ENCODE measurements around the gene SYT7.

Gene SYT7

DNA sequence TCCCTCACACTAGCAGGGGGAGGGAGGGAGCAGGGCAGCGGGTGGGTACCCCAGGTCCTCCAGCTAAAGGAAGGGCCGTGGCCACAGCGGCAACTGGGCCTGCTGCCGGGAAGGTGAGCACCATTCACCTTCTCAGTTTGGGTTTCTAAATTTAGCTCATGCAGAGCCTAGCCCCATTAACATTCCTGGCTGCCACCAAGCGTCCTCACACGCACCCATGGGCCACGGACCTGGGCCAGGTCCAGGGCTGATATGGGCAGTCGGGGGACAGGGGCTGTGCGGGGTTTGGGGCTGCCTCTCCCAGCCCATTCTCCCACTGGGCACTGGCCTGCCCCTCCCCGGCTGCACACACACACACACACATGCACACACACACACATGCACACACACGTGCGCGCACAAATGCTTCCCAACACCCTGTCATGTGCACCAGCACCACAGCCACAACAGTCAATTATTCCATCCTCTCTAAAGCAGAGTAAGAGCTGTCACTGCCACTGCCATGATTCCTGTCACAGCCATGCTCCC is 28.7 kb downstream of the SYT7 start:
- DNase-seq: no peak

DNA sequence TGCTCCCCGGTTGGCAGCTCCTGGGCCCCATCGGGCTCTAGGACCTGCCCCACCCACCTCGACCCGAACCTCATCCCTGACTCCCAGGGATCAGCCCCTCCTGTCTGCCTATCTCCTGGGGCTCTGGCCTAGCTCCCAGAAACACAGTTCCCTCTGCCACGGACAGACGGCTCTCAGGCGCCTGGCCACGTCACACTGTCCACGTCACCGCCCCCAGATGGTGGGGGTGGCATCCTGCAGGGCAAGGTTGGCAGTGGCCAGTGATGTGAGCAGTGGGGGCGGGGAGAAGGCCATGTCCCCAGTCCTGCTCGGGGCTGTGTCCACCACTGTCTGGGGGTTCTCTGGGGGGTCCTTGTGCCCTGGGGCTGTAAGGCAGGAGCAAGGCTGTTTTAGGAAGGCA is 29.2 kb downstream of the SYT7 start:
- no peak for DNase-seq

DNA sequence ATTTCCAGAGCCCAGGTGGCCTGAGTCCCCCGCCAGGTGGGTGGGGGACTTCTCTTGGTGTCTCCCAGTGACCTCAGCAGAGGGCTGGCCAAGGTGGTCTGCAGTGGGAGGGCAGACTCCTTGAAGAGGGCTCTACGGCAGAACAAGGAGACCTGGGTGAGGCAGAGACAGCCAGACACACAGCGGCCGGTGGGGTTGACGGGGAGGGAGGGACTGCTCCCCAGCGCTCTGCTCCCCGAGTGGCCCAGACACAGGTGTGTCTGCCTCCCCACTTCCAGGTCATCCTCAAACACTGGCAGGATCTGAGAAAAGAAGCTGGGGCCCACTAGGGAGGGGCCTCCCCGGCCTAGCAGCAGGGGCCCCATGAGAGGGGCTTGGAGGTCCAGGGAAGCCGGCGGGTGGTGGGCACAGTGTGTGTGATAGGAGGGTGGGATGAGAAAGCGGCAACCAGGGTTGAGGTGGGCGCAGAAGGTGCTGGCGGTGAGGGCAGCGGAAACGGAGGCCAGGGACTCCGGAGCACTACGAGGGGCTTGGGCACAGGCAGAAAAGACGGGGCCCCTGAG is 30.1 kb downstream of the SYT7 start:
- DNase-seq: no peak

DNA sequence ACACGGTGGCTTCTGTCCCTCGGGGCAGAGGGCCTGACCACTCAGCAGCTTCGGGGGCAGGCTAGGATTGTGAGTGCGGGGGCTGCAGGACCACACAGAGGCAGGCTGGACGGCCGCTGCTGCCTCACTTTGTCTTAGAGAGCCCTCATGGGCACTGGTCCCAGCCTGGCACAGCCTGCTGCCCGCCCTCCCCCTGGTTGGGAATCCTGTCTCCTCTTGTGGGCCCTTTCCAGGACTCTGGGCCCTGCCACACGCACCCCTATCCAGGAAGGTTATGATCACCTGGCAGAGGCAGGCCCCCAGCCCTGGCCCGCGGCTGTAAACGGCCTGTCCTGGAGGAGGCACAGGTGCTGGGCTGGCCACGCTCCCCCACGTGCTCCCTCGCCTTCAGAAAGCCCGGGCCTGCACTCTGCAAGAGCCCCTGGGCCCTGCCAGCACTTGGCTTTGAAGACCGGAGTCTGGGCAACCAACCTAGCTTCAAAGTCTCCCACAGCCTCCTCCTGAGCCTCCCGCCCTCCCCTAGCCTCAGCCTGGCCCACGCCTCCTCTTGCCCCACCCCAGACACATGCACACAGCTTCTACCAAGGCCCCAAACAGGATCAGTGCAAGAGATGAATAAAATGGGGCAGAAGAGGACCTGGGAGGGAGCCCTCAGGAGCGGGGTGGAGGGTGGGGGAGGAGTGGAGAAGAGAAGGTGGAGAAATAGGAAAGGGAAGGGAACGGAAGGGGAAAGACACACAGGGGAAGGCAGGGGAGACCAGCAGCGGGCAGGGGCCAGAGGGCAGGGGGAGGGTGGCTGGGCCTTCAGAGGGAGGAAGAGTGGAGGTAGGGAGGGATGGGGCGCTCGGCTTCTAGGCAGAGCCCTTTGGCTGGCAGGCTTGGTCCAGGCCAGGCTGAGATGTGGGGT is 31.0 kb downstream of the SYT7 start:
- no peak for DNase-seq

DNA sequence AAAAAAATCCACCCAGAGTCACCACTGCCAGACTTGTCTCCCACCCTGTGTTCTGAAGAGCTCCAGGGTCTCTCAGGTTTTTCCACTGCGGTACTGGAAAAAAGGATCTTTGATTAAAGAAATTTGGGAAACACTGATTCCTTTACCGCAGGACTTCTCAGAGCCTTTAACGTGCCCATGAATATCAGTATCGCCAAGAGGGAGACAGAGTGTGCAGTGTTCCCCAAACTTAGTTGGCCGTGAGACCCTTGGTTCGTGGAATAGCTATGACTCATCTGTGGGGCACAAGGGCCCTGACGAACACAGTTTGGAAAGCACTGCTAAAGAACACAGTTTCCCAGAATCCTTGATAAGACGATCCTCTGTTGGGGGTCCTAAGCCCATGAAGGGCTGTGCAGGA is 31.7 kb downstream of the SYT7 start:
- DNase-seq: no peak

DNA sequence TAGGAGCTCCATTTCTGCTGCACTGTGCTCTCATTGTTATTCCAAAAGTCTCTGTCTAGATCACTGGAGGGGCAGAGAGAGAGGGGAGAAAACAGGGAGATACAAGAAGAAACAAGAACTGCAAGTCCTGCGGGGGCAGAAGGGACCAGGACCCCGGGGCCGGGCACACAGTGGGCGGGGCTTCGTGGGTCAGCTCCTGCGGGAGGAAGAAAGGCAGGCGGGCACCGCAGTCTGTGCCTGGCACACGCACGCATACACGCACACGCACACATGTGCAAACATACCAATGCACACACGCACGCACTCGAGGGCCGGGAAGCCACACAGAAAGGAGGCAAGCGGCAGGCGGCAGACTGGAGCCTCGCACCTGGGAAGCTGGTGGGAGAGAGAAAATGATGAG is 33.6 kb downstream of the SYT7 start:
- no peak for DNase-seq

DNA sequence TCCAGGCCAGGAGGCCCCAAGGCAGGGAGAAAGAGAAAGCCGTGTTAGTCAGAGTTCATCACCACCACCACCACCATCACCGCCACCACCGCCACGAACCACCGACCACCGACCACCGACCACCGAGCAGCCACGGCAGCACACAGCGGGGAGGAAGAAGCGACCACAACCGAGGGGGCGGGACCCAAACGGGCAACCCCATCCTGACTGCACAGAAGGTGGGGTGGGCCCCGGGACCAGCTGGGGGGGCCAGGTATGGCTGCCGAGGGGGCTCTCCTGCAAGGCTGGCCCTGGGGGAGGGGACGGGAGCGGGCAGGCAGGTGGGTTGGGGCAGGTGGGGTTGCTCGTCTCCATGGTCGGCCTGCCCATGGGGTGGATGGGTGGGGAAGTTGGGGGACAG is 34.2 kb downstream of the SYT7 start:
- DNase-seq: no peak

DNA sequence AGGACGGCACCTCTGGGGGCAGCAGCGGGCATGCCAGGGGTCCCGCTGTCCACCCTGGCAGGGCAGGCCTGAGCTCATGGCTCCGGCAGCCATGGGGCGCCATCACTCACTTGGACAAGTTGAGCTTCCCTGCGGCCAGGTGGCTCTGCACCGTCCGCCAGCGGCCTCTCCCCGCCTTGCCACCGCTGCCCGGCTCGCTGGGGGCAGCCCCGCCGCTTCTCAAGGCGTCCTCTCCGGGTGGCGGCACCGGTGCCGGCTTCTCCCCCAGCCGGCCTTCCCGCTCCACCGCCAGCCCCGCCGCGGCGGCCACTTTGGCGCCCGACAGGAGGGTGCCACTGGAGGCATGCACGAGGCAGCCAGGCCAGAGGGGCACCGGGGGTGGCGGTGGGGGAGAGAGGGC is 35.0 kb downstream of the SYT7 start:
- DNase-seq: no peak

DNA sequence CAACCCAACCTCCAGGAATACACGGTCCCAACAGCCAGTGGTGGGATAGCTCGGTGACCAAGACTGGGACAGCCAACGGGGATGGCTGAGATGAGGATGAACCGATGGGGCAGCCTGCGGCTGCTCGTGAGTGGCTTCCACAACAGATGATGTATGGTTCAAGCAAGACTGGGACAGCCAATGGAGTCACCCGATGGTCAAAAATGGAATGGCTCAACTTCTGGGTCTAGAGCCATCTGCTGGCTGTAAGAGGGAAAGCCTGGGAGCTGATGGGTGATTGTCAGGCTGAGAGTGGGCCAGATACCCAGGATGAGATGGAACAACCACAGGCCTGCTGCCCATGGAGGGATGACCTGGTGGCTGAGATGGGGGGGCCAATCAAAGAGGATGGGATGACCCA is 35.5 kb downstream of the SYT7 start:
- DNase-seq: no peak

DNA sequence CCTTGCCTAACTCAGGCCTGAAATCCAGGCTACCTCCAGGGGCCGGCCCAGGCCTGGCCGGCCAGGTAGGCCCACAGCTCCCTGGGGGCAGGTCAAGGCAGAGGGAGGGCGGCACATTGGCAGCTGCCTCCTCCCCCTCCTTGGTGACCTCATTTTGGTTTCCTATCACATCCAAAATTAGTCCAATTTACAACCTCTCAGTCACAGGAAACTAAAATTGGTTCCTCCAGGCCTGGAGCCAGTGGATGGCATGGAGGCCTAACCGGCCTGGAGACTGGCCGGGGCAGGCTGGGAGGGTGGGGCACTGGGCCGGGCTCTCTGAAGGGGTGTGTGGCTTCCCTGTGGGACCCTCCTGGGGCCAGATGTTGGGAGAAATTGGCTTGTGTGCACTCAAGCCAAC is 36.4 kb downstream of the SYT7 start:
- DNase-seq: no peak

DNA sequence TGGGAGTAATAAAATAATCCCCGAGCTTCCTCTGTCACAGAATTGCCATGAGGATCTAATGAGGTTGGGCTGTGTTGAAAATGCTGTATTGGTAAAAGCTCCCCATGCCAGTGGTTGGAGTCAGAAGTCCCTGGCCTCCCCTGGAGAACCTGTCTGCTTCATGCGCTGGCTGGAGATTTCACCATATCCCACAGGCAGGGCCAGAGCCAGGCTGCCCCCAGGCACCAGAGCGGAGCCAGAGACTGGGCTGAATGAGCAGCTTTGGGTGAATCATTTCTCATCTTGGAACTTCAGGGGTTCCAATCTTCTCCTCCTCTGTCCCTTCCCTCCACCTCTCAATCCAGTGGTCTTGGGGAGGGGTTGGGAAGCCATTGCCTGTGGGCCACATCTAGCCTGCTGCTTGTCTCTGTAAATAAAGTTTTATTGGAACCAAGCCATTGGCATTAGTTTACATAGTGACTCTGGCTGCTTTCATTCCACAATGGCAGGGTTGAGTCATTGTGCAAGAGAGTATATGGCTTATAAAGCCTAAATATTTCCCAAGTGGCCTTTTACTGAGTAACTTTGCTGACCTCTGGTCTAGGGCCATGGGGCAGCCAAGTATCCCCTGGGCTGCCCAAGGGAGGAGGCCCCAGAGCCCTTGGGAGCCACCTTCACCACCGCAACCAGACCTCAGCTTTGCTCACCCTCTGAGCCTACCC is 37.1 kb downstream of the SYT7 start:
- DNase-seq: no peak

DNA sequence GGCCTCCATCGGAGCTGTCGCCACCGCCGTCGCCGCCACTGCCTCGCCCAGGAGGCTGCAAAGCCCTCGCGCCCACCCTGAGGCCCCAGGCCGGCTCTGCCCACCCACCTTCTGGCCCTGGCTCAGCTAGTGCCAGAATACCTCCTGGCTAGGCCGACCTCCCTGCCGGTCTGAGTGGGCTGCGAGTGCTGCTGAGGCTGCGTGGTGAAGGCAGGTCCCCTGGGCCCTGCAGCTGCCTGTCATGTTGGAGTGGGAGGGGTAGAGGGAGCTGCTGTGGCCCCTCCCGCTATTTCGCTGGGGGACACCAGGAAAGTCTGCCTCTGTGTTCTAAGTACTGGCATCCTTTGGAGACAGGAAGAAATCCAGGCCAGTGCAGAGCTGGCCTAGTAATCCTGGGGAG is 38.2 kb downstream of the SYT7 start:
- no peak for DNase-seq

DNA sequence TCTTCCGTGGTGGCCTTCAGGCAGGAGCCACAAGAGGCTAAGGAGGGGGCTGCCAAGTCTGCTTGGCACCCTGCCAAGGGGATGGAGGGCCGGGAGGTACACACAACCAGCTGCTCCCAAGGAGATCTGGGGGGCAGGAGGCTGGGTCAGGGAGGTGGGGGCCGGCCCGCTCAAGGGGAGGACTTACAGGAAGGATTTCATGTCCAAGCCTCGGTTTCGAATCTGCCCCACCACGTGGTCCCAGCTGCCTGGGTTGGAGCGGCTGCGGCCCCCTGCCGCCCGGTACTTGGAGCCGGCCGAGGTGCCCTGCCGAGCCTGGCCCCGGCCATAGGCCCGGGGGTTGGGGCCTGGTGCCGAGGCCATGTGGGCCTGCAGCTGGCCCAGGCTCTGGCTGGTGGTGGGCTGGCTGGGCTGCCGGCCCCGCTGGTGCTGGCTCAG is 38.8 kb downstream of the SYT7 start:
- no peak for DNase-seq

DNA sequence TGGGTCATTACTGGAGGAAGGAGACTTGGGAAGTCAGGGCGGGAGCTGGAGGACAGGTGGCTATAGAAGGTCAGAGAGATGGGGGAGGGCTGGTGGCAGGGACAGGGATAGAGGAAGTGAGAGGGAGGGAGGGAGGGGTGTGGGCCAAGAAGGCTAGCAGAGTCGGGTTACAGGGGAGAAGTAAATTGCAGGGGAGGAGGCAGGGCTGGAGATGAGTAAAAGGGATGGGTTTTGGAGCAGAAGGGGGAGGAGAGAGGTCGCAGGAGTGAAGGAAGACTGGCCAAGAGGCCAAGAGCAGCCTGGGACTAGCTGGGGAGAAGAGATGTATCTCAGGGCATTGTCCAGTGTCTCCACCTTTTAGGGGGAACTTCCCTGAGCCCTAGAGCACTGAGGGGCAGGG is 39.3 kb downstream of the SYT7 start:
- no peak for DNase-seq

DNA sequence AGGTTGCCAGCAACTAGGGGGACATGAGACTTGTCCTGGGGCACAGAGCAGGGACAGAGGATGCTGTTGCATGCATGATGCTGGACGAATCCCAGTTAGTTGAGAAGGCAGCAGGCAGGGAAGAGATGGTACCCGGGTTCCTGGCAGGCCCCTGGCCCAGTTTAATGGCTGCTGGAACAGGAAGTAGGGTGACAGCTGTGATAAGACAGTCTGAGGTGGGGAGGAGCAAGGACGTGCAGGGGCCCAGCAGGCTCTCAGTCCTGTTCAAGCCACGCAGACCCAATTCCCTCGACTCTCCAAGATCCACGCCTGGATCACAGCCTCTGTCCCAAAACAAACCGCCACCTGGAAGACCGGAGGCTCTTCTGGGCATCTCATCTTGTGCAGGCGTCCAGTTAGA is 40.3 kb downstream of the SYT7 start:
- no peak for DNase-seq

DNA sequence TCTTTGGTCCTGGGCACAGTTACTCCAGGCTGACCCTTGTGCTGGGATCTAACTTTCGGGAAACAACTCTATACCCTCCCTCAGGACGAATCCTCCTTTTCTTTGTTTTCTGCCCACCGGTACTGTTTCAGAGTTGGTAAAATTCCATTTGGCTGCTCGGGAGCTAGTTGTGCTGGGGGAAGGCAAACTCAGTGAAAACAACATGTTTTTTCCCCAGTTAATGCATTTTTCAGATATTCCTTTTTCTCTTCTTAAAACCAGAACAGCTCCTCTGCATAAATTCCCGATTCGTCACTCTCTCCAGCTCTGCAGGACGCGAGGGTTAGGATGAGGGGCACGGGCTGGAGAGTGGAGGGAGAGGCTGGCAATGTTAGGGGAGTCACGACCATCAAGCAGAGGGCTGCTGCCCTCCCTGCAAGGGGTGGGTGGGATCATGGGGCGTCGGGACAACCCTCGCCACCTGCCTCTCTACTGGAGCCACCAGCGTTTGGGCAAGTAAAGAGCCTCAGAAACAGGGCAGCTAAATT is 41.0 kb downstream of the SYT7 start:
- DNase-seq: no peak

DNA sequence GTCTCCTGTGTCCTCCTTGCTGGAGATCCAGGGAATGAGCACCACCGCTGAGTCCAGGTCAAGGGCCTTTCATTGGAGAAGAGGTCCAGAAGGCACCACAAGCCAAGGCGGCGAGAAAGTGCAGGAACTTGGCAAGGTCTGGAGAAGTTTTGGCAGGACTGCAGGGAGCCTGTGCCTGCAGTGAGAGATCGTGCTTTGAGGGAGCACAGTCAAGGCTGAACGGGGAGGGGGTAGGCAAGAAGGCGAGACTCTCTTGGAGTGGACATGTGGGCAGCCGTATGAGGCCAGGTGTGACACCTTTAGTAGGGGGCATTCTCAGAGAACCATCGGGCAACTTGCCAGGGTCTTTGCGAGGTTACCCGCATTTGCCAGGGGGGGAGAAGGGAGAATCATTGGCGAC is 41.9 kb downstream of the SYT7 start:
- no peak for DNase-seq

DNA sequence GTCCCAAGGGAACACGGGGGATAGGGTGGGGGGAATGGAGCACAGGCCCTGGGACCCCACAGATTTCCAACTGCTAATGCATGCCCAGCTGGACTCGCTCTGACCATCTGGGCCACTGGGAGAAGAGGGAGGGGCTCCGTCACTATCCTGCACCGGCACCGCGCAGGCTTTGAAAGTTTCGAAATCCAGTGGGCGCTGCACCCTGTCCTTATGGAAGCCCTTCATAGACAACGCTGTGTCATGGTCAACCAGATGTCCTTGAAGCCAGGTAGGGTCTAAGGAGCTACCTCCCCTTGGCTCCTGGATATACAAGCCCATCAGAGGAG is 42.3 kb downstream of the SYT7 start:
- DNase-seq: no peak

DNA sequence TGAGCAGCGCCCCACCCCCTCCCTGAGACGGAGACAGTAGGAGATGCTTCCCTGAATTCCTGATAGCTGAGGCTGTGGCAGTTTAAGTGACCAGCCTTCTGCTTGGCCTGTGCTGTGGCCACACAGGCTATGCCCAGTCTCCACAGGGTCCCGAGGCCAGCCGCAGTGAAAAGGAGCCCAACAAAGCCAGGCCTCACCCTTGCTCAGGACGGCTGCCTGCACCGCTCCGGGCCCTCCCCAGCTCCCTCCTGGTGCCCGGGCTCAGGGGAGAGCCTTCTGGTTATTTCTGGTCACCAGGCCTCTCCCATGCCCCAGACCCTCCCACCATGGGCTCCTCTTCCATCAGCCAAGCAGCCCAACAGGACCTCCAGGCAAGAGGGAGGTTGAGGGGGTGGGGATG is 43.5 kb downstream of the SYT7 start:
- no peak for DNase-seq

DNA sequence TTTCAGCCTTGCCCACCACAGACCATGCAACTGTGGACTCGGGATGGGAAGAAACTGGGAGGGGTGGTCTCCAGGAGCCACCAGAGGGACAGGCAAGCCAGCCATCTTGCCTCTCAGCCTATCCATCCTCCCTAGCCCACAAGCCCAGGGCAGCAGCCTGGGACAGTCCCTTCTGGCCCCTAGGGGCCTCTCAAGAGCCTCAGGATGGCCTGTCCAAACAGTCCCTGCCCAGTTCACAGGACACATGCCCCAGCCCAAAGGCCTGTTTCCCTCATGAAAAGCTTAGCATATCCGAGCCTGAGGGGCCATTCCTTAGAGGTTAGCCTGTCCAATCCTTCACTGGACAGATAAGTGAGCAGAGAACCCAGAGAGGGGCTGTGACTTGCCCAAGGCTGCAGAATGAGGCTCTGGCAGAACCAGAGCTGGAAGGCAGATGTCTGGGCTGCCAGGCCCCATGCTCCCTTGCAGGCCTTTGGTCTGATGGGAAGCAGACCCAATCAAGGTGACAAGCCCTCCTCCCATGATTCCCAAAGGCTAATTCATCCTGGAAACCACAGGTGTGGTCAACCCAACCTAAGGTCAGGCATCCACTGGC is 44.1 kb downstream of the SYT7 start:
- DNase-seq: no peak

DNA sequence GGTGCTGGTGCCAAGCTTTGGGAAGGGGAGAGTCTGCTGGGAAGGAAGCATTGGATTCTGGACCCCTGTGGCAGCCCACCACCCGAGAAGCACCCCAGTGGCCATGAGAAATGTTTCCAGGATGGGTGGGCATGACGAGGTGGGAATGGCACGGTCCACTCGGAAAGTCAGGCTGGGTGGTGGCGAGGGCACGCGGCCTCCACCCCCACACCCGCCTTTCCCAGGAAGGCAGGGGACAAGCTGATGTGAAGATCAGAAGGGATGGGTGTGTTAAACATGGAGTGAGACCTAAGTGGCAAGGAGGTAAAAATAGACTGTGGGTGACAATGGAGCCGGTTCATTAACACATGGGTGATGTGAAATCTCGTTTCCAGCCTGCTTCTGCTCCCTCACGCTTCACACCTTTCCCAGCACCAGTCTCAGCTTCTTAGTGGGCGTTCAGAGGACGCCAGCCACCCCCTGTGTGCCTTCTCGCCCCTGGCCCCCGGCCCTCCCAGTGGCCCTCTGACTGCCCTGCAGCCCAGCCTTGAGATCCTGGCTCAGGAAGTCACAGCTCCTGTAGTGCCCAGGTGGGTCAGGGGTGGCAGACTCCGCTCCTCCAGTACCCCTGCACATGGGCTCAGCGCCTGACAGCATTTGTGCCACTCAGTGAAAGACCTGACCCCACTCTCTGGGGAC is 44.7 kb downstream of the SYT7 start:
- DNase-seq: no peak

DNA sequence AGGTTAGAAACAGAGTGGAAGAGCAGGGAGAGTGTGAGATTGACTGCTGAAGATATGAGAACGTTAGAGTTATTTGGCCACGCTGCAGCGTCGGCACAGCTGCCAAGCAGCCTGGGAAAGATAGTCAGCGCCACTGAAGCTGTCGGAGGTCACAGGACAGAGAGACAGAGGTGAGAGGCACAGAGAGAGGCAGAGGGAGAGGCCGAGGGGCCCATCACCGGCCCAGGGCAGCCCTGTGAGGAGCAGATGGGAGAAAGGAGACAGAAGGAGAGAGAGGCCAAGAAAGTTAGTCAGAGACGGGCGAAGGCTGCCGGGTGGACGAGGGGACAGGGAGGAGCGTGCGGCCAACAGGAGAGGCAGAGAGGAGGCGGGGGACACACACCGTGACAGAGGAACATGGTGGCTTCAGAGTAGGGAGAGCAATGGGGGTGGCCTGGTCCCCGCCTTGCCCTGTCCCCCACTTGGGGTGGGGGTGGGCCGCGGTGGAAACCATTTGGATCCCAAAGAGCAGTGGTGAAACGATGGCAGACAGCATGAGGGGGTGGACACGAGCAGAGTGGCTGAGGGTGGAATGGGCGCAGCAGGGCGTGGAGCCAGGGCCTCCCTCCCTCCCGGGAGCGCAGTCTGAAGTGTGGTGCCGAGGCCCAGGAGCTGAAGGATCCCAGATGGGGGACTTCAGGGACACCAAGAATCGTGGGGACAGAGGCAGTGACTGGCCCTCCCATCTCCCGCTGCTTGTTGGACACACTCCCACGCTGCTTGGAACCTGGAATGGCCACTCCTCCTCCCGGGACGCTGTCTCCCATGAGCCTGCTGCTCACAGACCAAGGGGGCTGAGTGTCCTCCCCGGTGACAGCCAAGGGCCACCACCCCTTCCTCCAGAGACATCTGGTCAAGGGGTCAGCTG is 45.7 kb downstream of the SYT7 start:
- DNase-seq: no peak

Measured in retina (tissue), 1 donor.